ENCODE data around the gene PTF1A.
"Not testable (repeated sequence)": the region's sequence is repeated elsewhere in the genome, so short reads cannot be mapped to it uniquely, and the experiment has no call there.

The PTF1A gene

GRCh38 chr10:23203369-23204325, 11.5 kb downstream of the PTF1A start:
- no peak for DNase-seq (ENCODE audit: low read depth, low spot score)

GRCh38 chr10:23204773-23205172, 12.7 kb downstream of the PTF1A start:
- DNase-seq (ENCODE audit: low read depth, low spot score) = no peak

DNA sequence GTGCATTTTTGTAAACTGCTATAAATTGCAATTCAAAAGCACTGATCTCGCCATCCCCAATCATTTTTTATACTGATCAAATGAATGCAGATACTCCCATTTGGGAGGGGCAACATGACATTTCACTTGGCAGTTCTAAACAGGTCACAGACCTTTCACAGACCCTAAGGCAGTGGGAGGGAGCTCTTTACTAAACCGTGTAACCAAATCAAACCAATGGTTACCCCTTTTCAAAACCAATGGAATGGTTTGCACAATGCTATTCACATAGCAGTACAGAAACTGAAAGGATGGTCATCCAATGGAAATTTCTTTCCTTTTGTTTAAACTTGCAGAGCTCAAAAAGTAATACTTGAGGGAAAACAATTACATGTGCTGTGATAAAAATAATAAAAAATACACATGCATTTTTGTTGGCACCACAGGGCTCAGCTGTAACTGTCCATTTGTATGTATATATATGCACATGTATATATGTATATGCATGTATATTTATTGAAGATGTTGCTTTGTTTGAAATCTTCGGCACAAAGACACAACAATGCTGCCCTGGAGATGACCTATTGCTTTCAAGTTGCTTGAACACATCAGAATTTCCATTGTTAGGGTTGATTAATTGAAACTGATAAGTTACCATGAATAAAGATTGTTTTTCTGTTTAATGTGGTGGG, 14.0 kb downstream of the PTF1A start:
- DNase-seq (ENCODE audit: low read depth, low spot score) = no peak

GRCh38 chr10:23217471-23217870, 25.4 kb downstream of the PTF1A start:
- no peak for DNase-seq (ENCODE audit: low read depth, low spot score)

- no peak for DNase-seq (ENCODE audit: low read depth, low spot score)
Observed at GRCh38 chr10:23230582-23230981, 38.5 kb downstream of the PTF1A start.

DNA sequence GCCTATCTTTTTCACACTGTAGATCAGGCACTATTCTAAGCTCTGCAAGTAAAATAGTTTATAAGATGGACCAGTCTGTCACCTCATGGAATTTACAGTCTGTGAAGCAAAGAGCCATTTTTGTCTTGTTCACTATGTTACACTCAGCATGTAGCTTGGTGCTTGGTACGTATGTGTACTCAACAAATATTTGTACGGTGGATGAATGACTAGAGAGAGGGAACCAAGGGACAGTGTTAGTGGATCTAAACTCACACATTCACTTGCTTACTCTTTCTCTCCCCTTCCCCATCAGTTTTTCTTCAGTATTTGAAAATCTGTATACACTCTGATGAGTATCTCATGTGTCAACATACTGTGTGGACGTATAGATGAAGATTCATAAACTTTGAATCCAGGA, 45.9 kb downstream of the PTF1A start:
- DNase-seq (ENCODE audit: low read depth, low spot score) = no peak

- DNase-seq (ENCODE audit: low read depth, low spot score) = not testable (repeated sequence)
Observed at GRCh38 chr10:23241779-23242178, 49.7 kb downstream of the PTF1A start.

Data from activated CD4-positive, CD25-positive, alpha-beta regulatory T cell treated with anti-CD3 and anti-CD28 coated beads, Interleukin-2, amount 50 U/mL, for 16 hours (primary cell).